GM18858 (cell line): ENCODE measurements around the gene LHX6.

Experiments
- ATAC-seq: cut with Tn5 transposase; IDR thresholded peaks from one replicate; pipeline ENCODE4 v1.9.1; 2021; ENCODE audit not compliant: unreplicated experiment

Gene LHX6

GRCh38 chr9:122236681-122237080, 7.9 kb upstream of the LHX6 start:
- ATAC-seq: no peak

- no peak for ATAC-seq
These were observed 5.4 kb upstream of the LHX6 start for GRCh38 chr9:122234022-122234748.

GRCh38 chr9:122232796-122233306, 4.1 kb upstream of the LHX6 start:
- no peak for ATAC-seq

- no peak for ATAC-seq
These were observed 704 bp upstream of the LHX6 start for GRCh38 chr9:122229485-122229837.

- no peak for ATAC-seq
These were observed 578 bp downstream of the LHX6 start for GRCh38 chr9:122228191-122228567.

- no peak for ATAC-seq
These were observed 1.2 kb downstream of the LHX6 start for GRCh38 chr9:122227575-122227900.

- ATAC-seq: no peak
These were observed 1.8 kb downstream of the LHX6 start for GRCh38 chr9:122226758-122227574.

GRCh38 chr9:122226142-122226757, 2.5 kb downstream of the LHX6 start:
- ATAC-seq: no peak

- ATAC-seq: no peak
These were observed 3.2 kb downstream of the LHX6 start for GRCh38 chr9:122225312-122226141.

GRCh38 chr9:122223435-122223834, 5.3 kb downstream of the LHX6 start:
- ATAC-seq: no peak

GRCh38 chr9:122222791-122223190, 6.0 kb downstream of the LHX6 start:
- no peak for ATAC-seq

- no peak for ATAC-seq
These were observed 7.5 kb downstream of the LHX6 start for GRCh38 chr9:122221183-122221811.

- ATAC-seq: no peak
These were observed 8.0 kb downstream of the LHX6 start for GRCh38 chr9:122220673-122221182.

- no peak for ATAC-seq
These were observed 8.7 kb downstream of the LHX6 start for GRCh38 chr9:122219856-122220672.

GRCh38 chr9:122218935-122219855, 9.6 kb downstream of the LHX6 start:
- ATAC-seq: no peak

- no peak for ATAC-seq
These were observed 10.5 kb downstream of the LHX6 start for GRCh38 chr9:122218071-122218934.

- no peak for ATAC-seq
These were observed 11.1 kb downstream of the LHX6 start for GRCh38 chr9:122217640-122218039.
